ENCODE measurements around the gene IGSF23. TPM values are rescaled to one million over a fixed set of nuclear protein-coding genes. Genes with fewer than 3 reads are reported as not detected.

The IGSF23 gene
- total and polyA plus RNA-seq, 4 donors: 0.47 to 11.4 (median 3.3) TPM

- peak; percentile 70 for TF ChIP-seq YY1 (IDR thresholded peaks at IDR 0.05)
- TF ChIP-seq FOXA1 (IDR thresholded peaks at IDR 0.05): no peak
- TF ChIP-seq HNF4A (conservative IDR thresholded peaks at IDR 0.05): peak; percentile 88 to 91
- TF ChIP-seq TAF1 (conservative IDR thresholded peaks at IDR 0.05): no peak
- TF ChIP-seq GABPA (IDR thresholded peaks at IDR 0.05 in 1 of 2, conservative IDR thresholded peaks at IDR 0.05 in 1 of 2): no peak
- TF ChIP-seq HNF4G (IDR thresholded peaks at IDR 0.05): peak; percentile 52
- TF ChIP-seq SP1 (IDR thresholded peaks at IDR 0.05): peak; percentile 67
- peak in 1 of 2 donors; percentile 33 for TF ChIP-seq JUND (IDR thresholded peaks at IDR 0.05)
- TF ChIP-seq, protein P1, sequence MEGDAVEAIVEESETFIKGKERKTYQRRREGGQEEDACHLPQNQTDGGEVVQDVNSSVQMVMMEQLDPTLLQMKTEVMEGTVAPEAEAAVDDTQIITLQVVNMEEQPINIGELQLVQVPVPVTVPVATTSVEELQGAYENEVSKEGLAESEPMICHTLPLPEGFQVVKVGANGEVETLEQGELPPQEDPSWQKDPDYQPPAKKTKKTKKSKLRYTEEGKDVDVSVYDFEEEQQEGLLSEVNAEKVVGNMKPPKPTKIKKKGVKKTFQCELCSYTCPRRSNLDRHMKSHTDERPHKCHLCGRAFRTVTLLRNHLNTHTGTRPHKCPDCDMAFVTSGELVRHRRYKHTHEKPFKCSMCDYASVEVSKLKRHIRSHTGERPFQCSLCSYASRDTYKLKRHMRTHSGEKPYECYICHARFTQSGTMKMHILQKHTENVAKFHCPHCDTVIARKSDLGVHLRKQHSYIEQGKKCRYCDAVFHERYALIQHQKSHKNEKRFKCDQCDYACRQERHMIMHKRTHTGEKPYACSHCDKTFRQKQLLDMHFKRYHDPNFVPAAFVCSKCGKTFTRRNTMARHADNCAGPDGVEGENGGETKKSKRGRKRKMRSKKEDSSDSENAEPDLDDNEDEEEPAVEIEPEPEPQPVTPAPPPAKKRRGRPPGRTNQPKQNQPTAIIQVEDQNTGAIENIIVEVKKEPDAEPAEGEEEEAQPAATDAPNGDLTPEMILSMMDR (IDR thresholded peaks at IDR 0.05; ENCODE audit: low read depth, low read length, missing input control): no peak
- peak in 1 of 2 donors; percentile 44 for TF ChIP-seq RXRA (IDR thresholded peaks at IDR 0.05)
- H3K36me3 ChIP-seq (ENCODE audit: control insufficient read depth in 4 of 4, insufficient read depth in 3 of 4, low read depth in 1 of 4, low read length in 3 of 4): no peaks in the 10 kb centered on the region
- H3K9me3 ChIP-seq (ENCODE audit: control insufficient read depth in 4 of 4, low read length in 3 of 4): no peaks in the 10 kb centered on the region
- 60% methylated on average over 11 of the region's 11 CpGs for WGBS
- no peak overlapping the region for H3K4me3 ChIP-seq (ENCODE audit: low read depth in 1 of 3, low read length in 3 of 3)
- H3K9ac ChIP-seq (ENCODE audit: low read depth in 1 of 2, low read length in 2 of 2): no peak overlapping the region
- peaks cover 0 to 37% (median 30%) of the 10 kb centered on the region in 4 donors for H3K4me1 ChIP-seq (ENCODE audit: control insufficient read depth in 4 of 4, insufficient read depth in 4 of 4, low read length in 3 of 4)
- peak overlapping the region; percentile 36 to 40 for H3K27ac ChIP-seq (ENCODE audit: low read depth in 1 of 2, low read length in 2 of 2)
- no peaks in the 10 kb centered on the region for H3K27me3 ChIP-seq (ENCODE audit: control insufficient read depth in 4 of 4, insufficient read depth in 4 of 4, low read length in 3 of 4)
- no peak for DNase-seq (ENCODE audit: low spot score)
These were observed 23.4 kb downstream of the IGSF23 start for GRCh38 chr19:44636439-44637389.

- H3K4me1 ChIP-seq (ENCODE audit: control insufficient read depth in 4 of 4, insufficient read depth in 4 of 4, low read length in 3 of 4): peaks cover 0 to 37% (median 30%) of the 10 kb centered on the region in 4 donors
- no peak for DNase-seq (ENCODE audit: low spot score)
- H3K27ac ChIP-seq (ENCODE audit: low read depth in 1 of 2, low read length in 2 of 2): no peak overlapping the region
- no peaks in the 10 kb centered on the region for H3K9me3 ChIP-seq (ENCODE audit: control insufficient read depth in 4 of 4, low read length in 3 of 4)
- no peak overlapping the region for H3K4me3 ChIP-seq (ENCODE audit: low read depth in 1 of 3, low read length in 3 of 3)
- no peaks in the 10 kb centered on the region for H3K36me3 ChIP-seq (ENCODE audit: control insufficient read depth in 4 of 4, insufficient read depth in 3 of 4, low read depth in 1 of 4, low read length in 3 of 4)
- no peak for TF ChIP-seq EGR1 (IDR thresholded peaks at IDR 0.05; ENCODE audit: low read depth in 2 of 2)
- no peak for TF ChIP-seq FOXA1 (IDR thresholded peaks at IDR 0.05)
- TF ChIP-seq, protein P2, sequence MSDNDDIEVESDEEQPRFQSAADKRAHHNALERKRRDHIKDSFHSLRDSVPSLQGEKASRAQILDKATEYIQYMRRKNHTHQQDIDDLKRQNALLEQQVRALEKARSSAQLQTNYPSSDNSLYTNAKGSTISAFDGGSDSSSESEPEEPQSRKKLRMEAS (IDR thresholded peaks at IDR 0.05): no peak
- TF ChIP-seq NR2F2 (IDR thresholded peaks at IDR 0.05): no peak
- TF ChIP-seq HNF4G (IDR thresholded peaks at IDR 0.05): no peak
- 92% methylated on average over 5 of the region's 5 CpGs for WGBS
- H3K27me3 ChIP-seq (ENCODE audit: control insufficient read depth in 4 of 4, insufficient read depth in 4 of 4, low read length in 3 of 4): no peaks in the 10 kb centered on the region
- no peak overlapping the region for H3K9ac ChIP-seq (ENCODE audit: low read depth in 1 of 2, low read length in 2 of 2)
These were observed 24.0 kb downstream of the IGSF23 start for GRCh38 chr19:44637390-44637764.

DNA sequence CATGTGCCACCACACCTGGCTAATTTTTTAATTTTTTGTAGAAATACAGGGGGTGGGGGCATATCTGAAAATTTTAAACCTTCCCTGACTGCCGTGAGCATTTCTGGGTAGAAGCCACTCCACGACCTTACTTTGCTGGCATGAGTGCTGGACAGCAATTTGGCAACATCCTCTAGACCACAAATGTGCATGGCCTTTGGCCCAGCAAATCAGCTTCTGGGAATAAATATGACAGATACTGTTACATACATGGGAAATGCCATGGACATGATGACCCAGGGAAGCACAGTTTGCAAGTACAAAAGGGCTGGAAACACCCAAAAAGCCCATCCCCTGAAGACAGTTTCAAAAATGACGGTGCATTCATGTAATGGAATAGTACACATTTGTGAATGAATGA lies 27.2 kb downstream of the IGSF23 start:
- Histone ChIP-seq H3K4me3 (ENCODE audit: low read depth in 1 of 3, low read length in 3 of 3) (no peak overlapping the region), H3K27ac (ENCODE audit: low read depth in 1 of 2, low read length in 2 of 2) (peak overlapping the region in 1 of 2 donors; percentile 54), H3K9me3 (ENCODE audit: control insufficient read depth in 4 of 4, low read length in 3 of 4) (no peaks in the 10 kb centered on the region), H3K4me1 (ENCODE audit: control insufficient read depth in 4 of 4, insufficient read depth in 4 of 4, low read length in 3 of 4) (peaks cover 2 to 34% (median 23%) of the 10 kb centered on the region in 4 donors), H3K27me3 (ENCODE audit: control insufficient read depth in 4 of 4, insufficient read depth in 4 of 4, low read length in 3 of 4) (no peaks in the 10 kb centered on the region), H3K36me3 (ENCODE audit: control insufficient read depth in 4 of 4, insufficient read depth in 3 of 4, low read depth in 1 of 4, low read length in 3 of 4) (no peaks in the 10 kb centered on the region), H3K9ac (ENCODE audit: low read depth in 1 of 2, low read length in 2 of 2) (no peak overlapping the region)
- WGBS: 41% methylated on average over 3 of the region's 3 CpGs
- TF ChIP-seq HNF4A (conservative IDR thresholded peaks at IDR 0.05) (peak in 1 of 2 donors; percentile 33), JUND (IDR thresholded peaks at IDR 0.05) (no peak), SP1 (IDR thresholded peaks at IDR 0.05) (peak; percentile 24), REST (IDR thresholded peaks at IDR 0.05) (peak; percentile 97), RXRA (IDR thresholded peaks at IDR 0.05) (peak; percentile 23 to 38), RAD21 (IDR thresholded peaks at IDR 0.05) (peak in 1 of 2 donors; percentile 6)
- DNase-seq (ENCODE audit: low spot score): no peak

All from liver (tissue), 9 donors.